ENCODE results near the gene NPAS3.

Gene NPAS3

DNA sequence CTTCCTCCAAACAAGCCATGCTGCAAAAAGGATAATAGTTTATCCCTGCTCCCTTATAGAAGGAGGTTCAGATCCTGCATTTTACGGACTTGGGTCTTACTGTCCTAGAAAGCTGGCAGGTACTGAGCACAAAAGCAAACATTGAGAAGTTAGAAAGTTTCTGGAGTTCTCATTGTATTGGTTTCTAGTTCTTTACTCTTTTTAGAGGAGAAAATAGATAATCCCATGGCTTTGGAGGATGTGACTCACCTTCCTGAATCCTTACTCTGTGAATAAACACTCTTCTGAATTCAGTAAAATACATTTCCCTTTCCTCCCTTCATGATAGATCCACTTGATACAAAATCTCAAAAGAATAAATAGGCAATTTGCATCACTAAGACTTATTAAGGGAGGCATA, 188.9 kb downstream of the NPAS3 start:
- Histone ChIP-seq H3K9me3 (ENCODE audit: insufficient read depth, low read length, severe bottlenecking) (no peaks in the 10 kb centered on the region), H3K36me3 (ENCODE audit: insufficient read depth, low read length) (no peaks in the 10 kb centered on the region), H3K4me1 (ENCODE audit: insufficient read depth, low read length) (no peaks in the 10 kb centered on the region; the same call in 1 of the 2 replicates), H4K20me1 (ENCODE audit: insufficient read depth, low read length) (no peaks in the 10 kb centered on the region), H3K27ac (ENCODE audit: low read length) (no peak overlapping the region), H3K4me3 (ENCODE audit: low read depth in 1 of 2, low read length in 2 of 2) (no peak overlapping the region), H3K79me2 (ENCODE audit: insufficient read depth, low read length) (no peaks in the 10 kb centered on the region), H3K27me3 (ENCODE audit: insufficient read depth, low read length, poor library complexity) (no peaks in the 10 kb centered on the region), H3K4me2 (ENCODE audit: insufficient read depth, low read length) (no peak overlapping the region), H3K9ac (ENCODE audit: low read depth, low read length) (no peak overlapping the region), H2AFZ (ENCODE audit: low read depth, low read length) (no peak overlapping the region)
- TF ChIP-seq, protein P1, sequence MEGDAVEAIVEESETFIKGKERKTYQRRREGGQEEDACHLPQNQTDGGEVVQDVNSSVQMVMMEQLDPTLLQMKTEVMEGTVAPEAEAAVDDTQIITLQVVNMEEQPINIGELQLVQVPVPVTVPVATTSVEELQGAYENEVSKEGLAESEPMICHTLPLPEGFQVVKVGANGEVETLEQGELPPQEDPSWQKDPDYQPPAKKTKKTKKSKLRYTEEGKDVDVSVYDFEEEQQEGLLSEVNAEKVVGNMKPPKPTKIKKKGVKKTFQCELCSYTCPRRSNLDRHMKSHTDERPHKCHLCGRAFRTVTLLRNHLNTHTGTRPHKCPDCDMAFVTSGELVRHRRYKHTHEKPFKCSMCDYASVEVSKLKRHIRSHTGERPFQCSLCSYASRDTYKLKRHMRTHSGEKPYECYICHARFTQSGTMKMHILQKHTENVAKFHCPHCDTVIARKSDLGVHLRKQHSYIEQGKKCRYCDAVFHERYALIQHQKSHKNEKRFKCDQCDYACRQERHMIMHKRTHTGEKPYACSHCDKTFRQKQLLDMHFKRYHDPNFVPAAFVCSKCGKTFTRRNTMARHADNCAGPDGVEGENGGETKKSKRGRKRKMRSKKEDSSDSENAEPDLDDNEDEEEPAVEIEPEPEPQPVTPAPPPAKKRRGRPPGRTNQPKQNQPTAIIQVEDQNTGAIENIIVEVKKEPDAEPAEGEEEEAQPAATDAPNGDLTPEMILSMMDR (IDR thresholded peaks at IDR 0.05; ENCODE audit: borderline replicate concordance, extremely low read depth, low read length, poor library complexity, severe bottlenecking): no peak
- no peak for TF ChIP-seq EZH2 (IDR thresholded peaks at IDR 0.05; ENCODE audit: borderline replicate concordance, low read depth, low read length, severe bottlenecking)
- ATAC-seq (ENCODE audit: insufficient read depth, low read depth) (no peak), DNase-seq (no peak)

DNA sequence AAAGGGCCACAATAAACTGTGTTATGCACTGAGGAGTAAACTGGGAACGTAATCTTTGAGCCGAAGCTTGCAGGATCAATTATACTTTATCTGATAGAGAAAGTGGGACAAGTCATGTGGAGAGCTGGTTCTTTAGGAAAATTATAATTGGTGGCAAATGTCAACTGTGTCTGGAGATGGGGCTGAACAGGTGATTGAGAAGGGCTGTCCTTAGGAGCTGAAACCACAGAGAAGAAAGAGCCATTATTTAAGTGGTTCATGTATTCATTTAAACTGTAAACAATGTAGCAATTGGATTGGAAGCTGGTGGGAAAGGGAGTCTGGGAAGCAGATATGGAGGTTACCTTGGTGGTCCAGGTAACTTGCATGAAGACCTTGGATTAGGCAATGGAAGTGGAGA, 193.1 kb downstream of the NPAS3 start:
- no peak for ATAC-seq (ENCODE audit: insufficient read depth, low read depth)
- no peak overlapping the region for H3K4me2 ChIP-seq (ENCODE audit: insufficient read depth, low read length)
- H3K4me3 ChIP-seq (ENCODE audit: low read depth in 1 of 2, low read length in 2 of 2): no peak overlapping the region
- no peak overlapping the region for H2AFZ ChIP-seq (ENCODE audit: low read depth, low read length)
- H4K20me1 ChIP-seq (ENCODE audit: insufficient read depth, low read length): no peaks in the 10 kb centered on the region
- DNase-seq: no peak
- no peak overlapping the region for H3K9ac ChIP-seq (ENCODE audit: low read depth, low read length)
- no peaks in the 10 kb centered on the region for H3K79me2 ChIP-seq (ENCODE audit: insufficient read depth, low read length)
- no peaks in the 10 kb centered on the region for H3K36me3 ChIP-seq (ENCODE audit: insufficient read depth, low read length)
- TF ChIP-seq, protein P1 (IDR thresholded peaks at IDR 0.05; ENCODE audit: borderline replicate concordance, extremely low read depth, low read length, poor library complexity, severe bottlenecking): no peak
- no peak for TF ChIP-seq EZH2 (IDR thresholded peaks at IDR 0.05; ENCODE audit: borderline replicate concordance, low read depth, low read length, severe bottlenecking)
- no peaks in the 10 kb centered on the region; the same call in 1 of the 2 replicates for H3K4me1 ChIP-seq (ENCODE audit: insufficient read depth, low read length)
- H3K27me3 ChIP-seq (ENCODE audit: insufficient read depth, low read length, poor library complexity): no peaks in the 10 kb centered on the region
- H3K27ac ChIP-seq (ENCODE audit: low read length): no peak overlapping the region
- no peaks in the 10 kb centered on the region for H3K9me3 ChIP-seq (ENCODE audit: insufficient read depth, low read length, severe bottlenecking)

DNA sequence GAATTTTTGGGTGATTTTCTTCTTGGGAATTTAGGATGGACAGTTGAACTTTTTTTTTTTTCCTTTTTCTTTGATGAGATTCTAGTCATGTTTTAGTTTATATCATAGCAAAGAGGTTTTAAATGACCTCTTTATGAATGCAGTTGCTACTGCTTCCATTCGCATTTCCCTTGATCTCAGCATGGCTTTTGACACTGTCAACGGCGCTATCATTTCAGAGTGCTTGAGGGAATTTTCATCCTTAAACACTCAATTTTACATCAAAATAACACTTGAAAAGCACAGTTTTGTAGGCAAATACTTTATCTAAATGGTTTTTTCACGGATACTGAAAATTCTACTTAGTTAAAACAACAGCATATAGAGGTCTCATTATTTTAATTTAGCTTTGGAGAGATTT, 195.5 kb downstream of the NPAS3 start:
- ATAC-seq (ENCODE audit: insufficient read depth, low read depth): no peak
- H3K36me3 ChIP-seq (ENCODE audit: insufficient read depth, low read length): no peaks in the 10 kb centered on the region
- H3K4me1 ChIP-seq (ENCODE audit: insufficient read depth, low read length): no peaks in the 10 kb centered on the region
- no peaks in the 10 kb centered on the region for H3K79me2 ChIP-seq (ENCODE audit: insufficient read depth, low read length)
- TF ChIP-seq EZH2 (IDR thresholded peaks at IDR 0.05; ENCODE audit: borderline replicate concordance, low read depth, low read length, severe bottlenecking): no peak
- TF ChIP-seq, protein P1 (IDR thresholded peaks at IDR 0.05; ENCODE audit: borderline replicate concordance, extremely low read depth, low read length, poor library complexity, severe bottlenecking): no peak
- H3K9ac ChIP-seq (ENCODE audit: low read depth, low read length): no peak overlapping the region
- H3K27ac ChIP-seq (ENCODE audit: low read length): no peak overlapping the region
- H3K27me3 ChIP-seq (ENCODE audit: insufficient read depth, low read length, poor library complexity): no peaks in the 10 kb centered on the region
- DNase-seq: no peak
- H3K4me3 ChIP-seq (ENCODE audit: low read depth in 1 of 2, low read length in 2 of 2): no peak overlapping the region
- no peaks in the 10 kb centered on the region for H4K20me1 ChIP-seq (ENCODE audit: insufficient read depth, low read length)
- H2AFZ ChIP-seq (ENCODE audit: low read depth, low read length): no peak overlapping the region
- H3K4me2 ChIP-seq (ENCODE audit: insufficient read depth, low read length): no peak overlapping the region
- H3K9me3 ChIP-seq (ENCODE audit: insufficient read depth, low read length, severe bottlenecking): no peaks in the 10 kb centered on the region

DNA sequence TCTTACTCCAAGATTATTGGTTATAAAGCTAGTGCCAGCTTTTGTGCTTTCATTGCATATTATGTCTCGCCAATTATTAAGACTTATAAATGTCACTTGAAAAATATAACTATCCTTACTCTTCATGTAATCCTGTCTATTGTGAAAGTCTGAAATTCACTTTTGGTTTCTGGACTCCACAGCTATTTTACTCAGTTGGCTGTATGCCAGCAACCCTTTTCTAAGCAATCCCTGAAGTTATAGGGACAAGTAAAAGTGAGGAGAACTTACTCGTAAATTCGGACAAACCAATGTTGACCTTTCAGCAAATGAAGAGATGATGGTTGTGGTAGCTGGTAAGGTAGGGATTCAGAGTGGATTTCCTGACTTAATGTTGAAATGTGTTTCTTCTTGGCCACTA, 196.3 kb downstream of the NPAS3 start:
- H3K27ac ChIP-seq (ENCODE audit: low read length): no peak overlapping the region
- TF ChIP-seq, protein P1 (IDR thresholded peaks at IDR 0.05; ENCODE audit: borderline replicate concordance, extremely low read depth, low read length, poor library complexity, severe bottlenecking): no peak
- no peak for TF ChIP-seq EZH2 (IDR thresholded peaks at IDR 0.05; ENCODE audit: borderline replicate concordance, low read depth, low read length, severe bottlenecking)
- no peaks in the 10 kb centered on the region for H3K27me3 ChIP-seq (ENCODE audit: insufficient read depth, low read length, poor library complexity)

More for the DNA sequence above, 196.3 kb downstream of the NPAS3 start:
- Histone ChIP-seq H3K9ac (ENCODE audit: low read depth, low read length) (no peak overlapping the region), H3K4me2 (ENCODE audit: insufficient read depth, low read length) (no peak overlapping the region), H2AFZ (ENCODE audit: low read depth, low read length) (no peak overlapping the region), H3K4me3 (ENCODE audit: low read depth in 1 of 2, low read length in 2 of 2) (no peak overlapping the region), H3K36me3 (ENCODE audit: insufficient read depth, low read length) (no peaks in the 10 kb centered on the region), H3K4me1 (ENCODE audit: insufficient read depth, low read length) (no peaks in the 10 kb centered on the region), H3K79me2 (ENCODE audit: insufficient read depth, low read length) (no peaks in the 10 kb centered on the region), H3K9me3 (ENCODE audit: insufficient read depth, low read length, severe bottlenecking) (no peaks in the 10 kb centered on the region), H4K20me1 (ENCODE audit: insufficient read depth, low read length) (no peaks in the 10 kb centered on the region)
- DNase-seq (no peak), ATAC-seq (ENCODE audit: insufficient read depth, low read depth) (no peak)

Measured in DND-41 (cell line).